Hematopoietic multipotent progenitor cell treated with erythropoietin and hydrocortisone succinate and interleukin-3 and kit ligand, for 4 days (in vitro differentiated cells): Measurements from ENCODE around the gene C6orf52.
A peak's percentile ranks its signal among the peaks of the same experiment; 100 is the strongest.
"Not testable (repeated sequence)": the region's sequence is repeated elsewhere in the genome, so short reads cannot be mapped to it uniquely, and the experiment has no call there.

Source experiments
- DNase-seq: peaks from one replicate; pipeline ENCODE4 v3.0.0-alpha.2; 2015

C6orf52 gene

DNA sequence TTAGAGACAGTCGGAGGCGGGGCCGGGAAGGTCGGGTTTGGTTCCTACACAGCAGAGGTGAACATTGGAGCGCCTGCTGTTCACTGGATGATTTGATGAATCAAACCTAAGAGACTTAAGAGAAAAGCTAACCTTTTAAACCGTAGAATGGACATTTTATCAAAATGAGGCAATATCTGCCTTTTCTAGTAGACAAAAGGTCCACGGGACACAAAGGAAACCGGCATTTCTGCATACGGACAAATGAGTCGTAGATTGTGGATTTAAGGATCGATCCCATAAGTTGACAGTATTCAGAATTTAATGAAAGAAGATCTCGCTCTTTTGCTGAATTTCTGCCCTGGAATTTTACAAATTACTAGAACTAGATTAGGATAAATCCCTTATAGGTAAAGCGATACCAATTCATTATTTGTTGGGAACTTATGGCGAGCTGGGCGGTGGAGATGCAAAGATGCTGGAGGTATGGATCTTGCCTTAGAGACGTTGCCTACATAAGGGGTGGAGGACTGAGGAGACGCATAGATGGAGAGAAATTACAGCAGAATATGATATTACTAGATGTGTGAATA is 756 bp upstream of the C6orf52 start:
- peak; percentile 28 for DNase-seq

GRCh38 chr6:10692965-10693538 is 1.4 kb downstream of the C6orf52 start:
- no peak for DNase-seq

DNA sequence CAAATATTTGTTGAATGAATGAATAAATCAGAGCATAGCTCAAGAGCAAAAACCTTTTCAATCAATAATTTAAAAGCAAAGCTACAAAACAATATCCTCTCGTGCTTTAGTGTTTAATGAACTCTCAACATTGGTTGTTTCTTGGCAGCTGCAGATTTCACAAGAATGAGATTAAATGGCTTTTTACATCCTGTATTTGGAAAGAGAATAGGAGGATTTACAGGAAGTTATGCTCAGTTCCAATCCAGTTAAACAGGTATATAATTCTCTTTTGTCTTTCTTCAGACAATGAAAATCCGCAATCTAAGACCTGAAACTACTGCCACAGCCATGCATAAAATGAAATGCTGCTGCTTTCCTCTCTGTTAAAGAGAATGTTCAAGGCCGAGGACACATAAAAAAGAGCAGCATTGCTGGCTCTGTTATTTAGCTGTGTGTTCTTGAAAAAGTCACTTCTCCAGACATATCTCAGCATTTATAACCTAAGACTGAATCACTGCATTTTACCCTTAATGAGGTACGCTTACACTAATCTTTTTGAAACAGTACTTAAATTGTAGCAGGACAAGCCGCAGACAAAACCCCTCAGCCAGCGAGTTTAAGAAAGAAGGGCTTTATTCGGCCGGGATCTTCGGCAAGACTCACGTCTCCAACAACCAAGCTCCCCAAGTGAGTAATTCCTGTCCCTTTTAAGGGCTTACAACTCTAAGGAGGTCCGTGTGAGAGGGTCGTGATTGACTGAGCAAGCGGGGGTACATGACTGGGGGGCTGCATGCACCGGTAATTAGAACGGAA is 3.6 kb downstream of the C6orf52 start:
- peak; percentile 27 for DNase-seq

DNA sequence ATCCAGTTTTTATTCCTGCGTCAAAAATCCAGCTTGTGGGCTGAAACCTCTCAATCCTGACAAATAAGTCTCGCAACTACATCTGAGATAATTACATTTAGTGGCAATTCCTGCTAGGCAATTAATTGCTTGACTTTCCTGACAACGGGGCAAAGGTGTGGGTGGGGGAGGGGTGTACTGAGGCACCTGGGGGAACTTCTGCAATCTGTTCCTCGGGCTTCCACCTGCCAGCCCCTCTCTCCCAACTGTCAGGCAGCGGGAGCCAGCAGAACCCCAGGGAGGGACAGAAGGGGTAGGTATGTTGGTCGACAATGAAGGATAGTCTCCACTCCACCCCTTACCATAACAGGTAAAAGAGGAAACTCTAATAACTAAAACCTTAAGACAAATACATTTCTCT is 6.8 kb downstream of the C6orf52 start:
- no peak for DNase-seq

DNA sequence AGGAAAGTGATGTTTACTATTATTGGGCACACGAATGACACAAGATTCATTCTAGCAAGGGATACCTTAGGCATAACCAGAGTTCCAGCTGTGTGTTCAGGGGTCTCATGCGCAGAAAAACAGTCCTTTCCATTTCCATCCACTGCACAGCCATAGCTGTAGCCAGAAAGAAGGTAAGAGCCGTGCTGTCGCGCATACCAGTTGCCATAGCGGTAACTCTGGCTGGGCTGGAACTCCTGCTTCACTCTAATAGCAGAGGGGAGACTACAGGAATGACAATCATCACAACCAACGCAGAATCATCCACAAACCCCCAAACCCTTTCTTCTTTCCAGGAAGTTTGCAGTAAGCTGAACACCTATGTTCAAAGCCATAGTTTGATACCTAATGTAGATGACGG is 7.5 kb downstream of the C6orf52 start:
- no peak for DNase-seq

- DNase-seq, result peak; percentile 36
These were observed 9.1 kb downstream of the C6orf52 start for GRCh38 chr6:10685092-10685915.

- DNase-seq, result no peak
These were observed 9.8 kb downstream of the C6orf52 start for GRCh38 chr6:10684618-10685017.

- peak; percentile 31 for DNase-seq
These were observed 11.9 kb downstream of the C6orf52 start for GRCh38 chr6:10682355-10682988.

GRCh38 chr6:10681795-10682194 is 12.6 kb downstream of the C6orf52 start:
- DNase-seq, result no peak

DNA sequence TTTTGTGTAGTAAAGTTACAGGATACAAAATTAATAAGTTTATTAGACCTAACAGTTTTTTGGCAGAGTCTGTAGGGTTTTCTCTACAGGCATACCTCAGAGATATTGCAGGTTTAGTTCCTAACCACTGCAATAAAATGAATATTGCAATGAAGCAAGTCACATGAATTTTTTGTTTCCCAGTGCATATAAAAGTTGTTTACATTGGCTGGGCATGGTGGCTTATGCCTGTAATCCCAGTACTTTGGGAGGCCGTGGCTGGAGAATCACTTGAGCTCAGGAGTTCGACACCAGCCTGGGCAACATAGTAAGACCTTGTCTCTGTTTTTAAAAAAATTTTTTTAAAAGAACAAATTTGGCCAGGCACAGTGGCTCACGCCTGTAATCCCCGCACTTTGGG is 16.0 kb downstream of the C6orf52 start:
- no peak for DNase-seq

DNA sequence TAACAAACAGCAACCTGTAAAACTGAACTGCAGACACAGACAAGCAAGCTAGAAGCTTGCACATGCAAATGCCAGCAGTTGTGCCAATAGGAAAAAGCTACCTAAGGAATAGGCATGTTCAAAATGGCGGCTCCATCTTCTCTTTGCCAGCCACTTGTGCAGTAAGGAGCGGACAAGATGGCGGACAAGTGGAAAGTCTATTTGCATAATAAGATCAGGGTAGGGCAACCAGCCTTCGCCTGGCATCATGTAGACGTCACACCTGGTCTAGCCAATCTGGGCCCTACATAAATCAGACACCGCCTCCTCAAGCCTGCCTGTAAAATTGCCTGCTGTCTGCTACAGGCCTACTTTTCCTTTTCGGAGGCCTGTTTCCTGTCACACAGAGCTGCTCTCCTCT is 18.0 kb downstream of the C6orf52 start:
- DNase-seq, result no peak

GRCh38 chr6:10668126-10668917 is 26.1 kb downstream of the C6orf52 start:
- no peak for DNase-seq

GRCh38 chr6:10665595-10665994 is 28.8 kb downstream of the C6orf52 start:
- peak; percentile 52 for DNase-seq

DNA sequence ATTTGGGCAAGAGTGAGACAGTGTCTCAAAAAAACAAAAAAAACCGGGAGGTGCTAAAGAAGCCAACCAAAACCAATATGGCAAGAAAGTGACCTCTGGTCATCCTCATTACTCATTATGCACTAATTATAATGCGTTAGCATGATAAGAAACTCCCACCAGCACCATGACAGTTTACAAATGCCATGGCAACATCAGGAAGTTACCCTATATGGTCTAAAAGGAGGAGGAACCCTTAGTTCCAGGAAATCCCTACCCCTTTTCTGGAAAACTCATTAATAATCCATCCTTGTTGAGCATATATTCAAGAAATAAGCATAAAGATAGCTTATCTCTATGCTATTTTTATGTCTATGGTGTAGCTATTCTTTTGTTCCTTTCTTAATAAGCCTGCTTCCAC is 31.7 kb downstream of the C6orf52 start:
- DNase-seq, result no peak

DNA sequence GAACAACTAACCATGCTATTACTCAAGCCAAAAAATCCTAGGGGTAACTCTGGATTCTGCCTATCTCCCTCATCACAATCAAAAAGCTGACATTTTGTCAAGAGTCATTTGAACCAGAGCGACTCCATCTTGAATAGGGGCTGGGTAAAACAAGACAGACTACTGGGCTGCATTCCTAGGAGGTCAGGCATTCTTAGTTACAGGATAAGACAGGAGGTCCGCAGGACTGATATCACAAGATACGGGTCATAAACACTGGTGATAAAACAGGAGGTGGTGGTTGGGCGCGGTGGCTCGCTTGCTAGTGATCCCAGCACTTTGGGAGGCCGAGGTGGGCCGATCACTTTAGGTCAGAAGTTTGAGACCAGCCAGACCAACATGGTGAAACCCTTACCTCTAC is 32.2 kb downstream of the C6orf52 start:
- no peak for DNase-seq

DNA sequence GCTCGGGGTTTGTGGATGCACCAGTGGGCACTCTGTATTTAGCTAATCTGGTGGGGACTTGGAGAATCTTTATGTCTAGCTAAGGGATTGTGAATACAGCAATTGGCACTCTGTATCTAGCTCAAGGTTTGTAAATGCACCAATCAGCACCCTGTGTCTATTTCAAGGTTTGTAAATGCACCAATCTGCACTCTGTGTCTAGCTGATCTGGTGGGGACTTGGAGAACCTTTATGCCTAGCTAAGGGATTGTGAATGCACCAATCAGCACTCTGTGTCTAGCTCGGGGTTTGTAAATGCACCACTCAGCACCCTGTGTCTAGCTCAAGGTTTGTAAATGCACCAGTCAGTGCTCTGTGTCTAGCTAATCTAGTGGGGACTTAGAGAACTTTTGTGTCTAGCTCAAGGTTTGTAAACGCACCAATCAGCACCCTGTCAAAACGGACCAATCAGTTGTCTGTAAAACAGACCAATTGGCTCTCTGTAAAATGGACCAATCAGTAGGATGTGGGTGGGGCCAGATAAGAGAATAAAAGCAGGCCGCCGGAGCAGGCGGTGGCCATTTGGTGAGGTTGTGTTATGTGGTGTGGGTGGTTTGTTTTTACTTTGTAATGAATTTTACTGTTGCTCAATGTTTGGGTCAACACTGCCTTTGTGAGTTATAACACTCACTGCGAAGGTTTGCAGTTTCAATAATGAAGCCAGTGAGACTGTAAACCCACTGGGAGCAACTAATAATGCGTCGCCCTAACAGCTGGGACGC is 33.8 kb downstream of the C6orf52 start:
- not testable (repeated sequence) for DNase-seq

GRCh38 chr6:10659699-10660348 is 34.6 kb downstream of the C6orf52 start:
- DNase-seq, result peak; percentile 25

DNA sequence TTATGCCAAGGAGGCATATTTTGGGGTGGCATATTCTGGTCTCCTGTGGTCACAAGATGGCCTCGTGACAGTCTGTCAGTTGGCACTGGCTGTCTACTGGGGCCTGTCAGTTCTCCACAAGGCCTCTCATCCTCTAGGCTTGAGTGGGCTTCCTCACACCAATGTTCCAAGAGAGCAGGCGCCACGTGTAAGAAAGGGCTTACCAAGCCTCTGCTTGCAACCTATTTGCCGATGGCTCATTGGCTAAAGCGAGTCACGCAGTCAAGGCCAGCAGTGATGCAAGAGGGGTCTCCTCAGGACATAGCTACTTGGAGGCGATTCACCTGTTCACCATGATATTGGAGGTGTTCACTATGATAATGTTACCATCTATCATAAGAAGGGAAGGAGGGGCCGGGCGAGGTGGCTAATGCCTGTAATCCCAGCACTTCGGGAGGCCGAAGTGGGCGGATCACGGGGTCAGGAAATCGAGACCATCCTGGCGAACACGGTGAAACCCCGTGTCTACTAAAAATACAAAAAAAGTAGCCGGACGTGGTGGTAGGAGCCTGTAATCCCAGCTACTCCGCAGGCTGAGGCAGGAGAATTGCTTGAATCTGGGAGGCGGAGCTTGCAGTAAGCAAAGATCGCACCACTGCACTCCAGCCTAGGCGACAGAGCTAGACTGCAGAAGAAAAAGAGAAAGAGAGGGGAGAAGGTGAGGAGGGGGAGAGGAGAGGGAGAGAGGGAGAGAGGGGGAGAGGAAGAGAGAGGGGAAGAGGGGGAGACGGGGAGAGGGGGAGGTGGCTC is 35.3 kb downstream of the C6orf52 start:
- no peak for DNase-seq

GRCh38 chr6:10655508-10656055 is 38.8 kb downstream of the C6orf52 start:
- peak; percentile 53 for DNase-seq

GRCh38 chr6:10644225-10644624 is 50.2 kb downstream of the C6orf52 start:
- DNase-seq, result no peak
